ENCODE data around the gene WNK3. TPM values are rescaled to one million over a fixed set of nuclear protein-coding genes. Genes with fewer than 3 reads are reported as not detected.

Gene WNK3
- polyA plus RNA-seq, 6 donors from 2014 or later = 0.34 to 0.60 (median 0.41) TPM; not detected in 2

- H3K9me3 Mint-ChIP-seq = peaks cover 0 to 6% (median 3%) of the 10 kb centered on the region in 7 donors
- no peaks in the 10 kb centered on the region for H3K27me3 Mint-ChIP-seq
- H3K27ac Mint-ChIP-seq = no peak overlapping the region
- H3K36me3 Mint-ChIP-seq = peaks cover 0 to 4% of the 10 kb centered on the region in 2 donors
- DNase-seq (no peak), ATAC-seq (ENCODE audit: low read depth in 2 of 2) (no peak)
- H3K4me3 Mint-ChIP-seq = no peak overlapping the region
- H3K4me1 Mint-ChIP-seq = no peaks in the 10 kb centered on the region
Observed at GRCh38 chrX:54213603-54214002, 144.2 kb downstream of the WNK3 start.

DNA sequence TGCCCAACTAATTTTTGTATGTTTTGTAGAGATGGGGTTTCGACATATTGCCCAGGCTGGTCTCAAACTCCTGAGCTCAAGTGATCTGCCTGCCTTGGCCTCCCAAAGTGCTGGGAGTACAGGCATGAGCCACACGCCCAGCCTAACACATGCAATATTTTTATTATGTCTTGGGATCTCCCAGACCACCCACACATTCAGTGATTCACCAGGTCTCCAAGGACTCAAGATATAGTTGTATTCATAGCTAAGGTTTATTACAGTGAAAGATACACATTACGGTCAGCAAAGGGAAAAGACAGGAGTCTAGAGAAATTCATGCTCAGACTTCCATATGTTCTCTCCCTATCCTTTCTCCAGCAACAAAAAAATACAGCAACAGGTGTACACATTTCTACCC lies 149.3 kb downstream of the WNK3 start:
- H3K4me1 Mint-ChIP-seq = no peaks in the 10 kb centered on the region
- peaks cover 0 to 13% (median 4%) of the 10 kb centered on the region in 3 donors for H3K27me3 Mint-ChIP-seq
- DNase-seq (no peak), ATAC-seq (ENCODE audit: low read depth in 2 of 2) (no peak)
- H3K9me3 Mint-ChIP-seq = peaks cover 0 to 1% (median 0%) of the 10 kb centered on the region in 7 donors
- H3K27ac Mint-ChIP-seq = no peak overlapping the region
- H3K4me3 Mint-ChIP-seq = no peak overlapping the region
- peaks cover 0 to 4% of the 10 kb centered on the region in 2 donors for H3K36me3 Mint-ChIP-seq

DNA sequence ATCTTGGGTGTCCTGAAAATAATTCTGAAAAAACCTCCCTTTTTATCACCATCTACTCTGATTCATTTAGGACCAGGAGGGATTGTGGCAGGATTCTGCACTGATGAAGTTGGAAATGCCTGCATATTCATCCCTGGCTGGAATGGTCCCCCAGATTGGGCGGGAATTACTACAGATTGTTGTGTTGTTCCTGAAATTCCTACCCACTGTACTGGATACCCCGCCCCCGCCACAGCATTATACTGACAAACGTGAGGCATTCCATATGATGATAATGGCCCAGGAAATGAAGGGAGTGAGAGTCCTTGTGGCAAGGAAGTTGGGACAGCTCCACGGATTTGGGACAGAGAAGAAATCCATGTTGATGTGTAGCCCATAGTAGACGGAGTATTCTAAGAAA lies 159.6 kb downstream of the WNK3 start:
- H3K27me3 Mint-ChIP-seq = peaks cover 0 to 18% (median 0%) of the 10 kb centered on the region in 3 donors
- H3K9me3 Mint-ChIP-seq = no peaks in the 10 kb centered on the region
- H3K4me3 Mint-ChIP-seq = no peak overlapping the region
- no peaks in the 10 kb centered on the region for H3K36me3 Mint-ChIP-seq
- no peak overlapping the region for H3K27ac Mint-ChIP-seq
- DNase-seq (no peak), ATAC-seq (ENCODE audit: low read depth in 2 of 2) (no peak)
- no peaks in the 10 kb centered on the region for H3K4me1 Mint-ChIP-seq

DNA sequence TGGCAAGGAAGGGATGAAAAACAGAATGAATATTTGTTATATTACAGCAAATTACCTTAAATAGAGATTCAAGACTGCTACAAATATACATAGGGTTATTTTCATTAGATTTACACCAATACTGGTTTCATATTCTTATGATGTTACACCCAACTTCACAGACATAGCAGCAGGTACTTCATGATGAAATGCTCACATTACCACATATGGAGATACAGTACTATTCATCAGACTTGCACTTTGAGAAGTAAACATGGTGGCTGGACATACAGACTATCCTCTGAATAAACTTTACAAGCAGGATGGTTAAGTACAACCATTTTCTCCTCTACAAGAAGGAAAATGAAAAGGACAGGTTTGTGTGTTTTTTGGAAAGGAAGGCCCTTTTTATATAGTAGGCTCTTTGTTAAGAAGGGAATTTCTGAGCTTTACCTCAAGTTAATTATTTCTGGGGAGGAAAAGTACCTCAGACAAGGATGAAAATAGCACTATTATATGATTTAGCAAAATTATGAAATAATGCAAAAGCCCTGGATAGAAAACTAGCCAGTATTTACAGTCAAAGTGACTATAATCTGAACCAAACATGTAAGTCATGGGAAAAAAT lies 162.8 kb downstream of the WNK3 start:
- H3K9me3 Mint-ChIP-seq = no peaks in the 10 kb centered on the region
- no peak overlapping the region for H3K4me3 Mint-ChIP-seq
- peaks cover 0 to 15% (median 0%) of the 10 kb centered on the region in 3 donors for H3K27me3 Mint-ChIP-seq
- H3K27ac Mint-ChIP-seq = no peak overlapping the region
- no peak for ATAC-seq (ENCODE audit: low read depth in 2 of 2)
- H3K36me3 Mint-ChIP-seq = no peaks in the 10 kb centered on the region
- no peaks in the 10 kb centered on the region for H3K4me1 Mint-ChIP-seq
- no peak for DNase-seq

GRCh38 chrX:54193085-54193821 lies 164.6 kb downstream of the WNK3 start:
- ATAC-seq (ENCODE audit: low read depth in 2 of 2) (no peak), DNase-seq (no peak)
- Mint-ChIP-seq H3K4me1 (no peaks in the 10 kb centered on the region), H3K27ac (no peak overlapping the region), H3K36me3 (no peaks in the 10 kb centered on the region), H3K4me3 (no peak overlapping the region), H3K9me3 (no peaks in the 10 kb centered on the region), H3K27me3 (no peaks in the 10 kb centered on the region)

- H3K4me1 Mint-ChIP-seq = peaks cover 22 to 33% (median 26%) of the 10 kb centered on the region in 3 donors
- peaks cover 0 to 5% (median 0%) of the 10 kb centered on the region in 7 donors for H3K9me3 Mint-ChIP-seq
- H3K36me3 Mint-ChIP-seq = no peaks in the 10 kb centered on the region
- no peak for ATAC-seq (ENCODE audit: low read depth in 2 of 2)
- H3K27ac Mint-ChIP-seq = peak overlapping the region in 1 of 6 donors; percentile 58
- DNase-seq = no peak
- H3K27me3 Mint-ChIP-seq = peaks cover 0 to 5% (median 0%) of the 10 kb centered on the region in 3 donors
- H3K4me3 Mint-ChIP-seq = no peak overlapping the region
Observed at GRCh38 chrX:54184474-54184873, 173.4 kb downstream of the WNK3 start.

DNA sequence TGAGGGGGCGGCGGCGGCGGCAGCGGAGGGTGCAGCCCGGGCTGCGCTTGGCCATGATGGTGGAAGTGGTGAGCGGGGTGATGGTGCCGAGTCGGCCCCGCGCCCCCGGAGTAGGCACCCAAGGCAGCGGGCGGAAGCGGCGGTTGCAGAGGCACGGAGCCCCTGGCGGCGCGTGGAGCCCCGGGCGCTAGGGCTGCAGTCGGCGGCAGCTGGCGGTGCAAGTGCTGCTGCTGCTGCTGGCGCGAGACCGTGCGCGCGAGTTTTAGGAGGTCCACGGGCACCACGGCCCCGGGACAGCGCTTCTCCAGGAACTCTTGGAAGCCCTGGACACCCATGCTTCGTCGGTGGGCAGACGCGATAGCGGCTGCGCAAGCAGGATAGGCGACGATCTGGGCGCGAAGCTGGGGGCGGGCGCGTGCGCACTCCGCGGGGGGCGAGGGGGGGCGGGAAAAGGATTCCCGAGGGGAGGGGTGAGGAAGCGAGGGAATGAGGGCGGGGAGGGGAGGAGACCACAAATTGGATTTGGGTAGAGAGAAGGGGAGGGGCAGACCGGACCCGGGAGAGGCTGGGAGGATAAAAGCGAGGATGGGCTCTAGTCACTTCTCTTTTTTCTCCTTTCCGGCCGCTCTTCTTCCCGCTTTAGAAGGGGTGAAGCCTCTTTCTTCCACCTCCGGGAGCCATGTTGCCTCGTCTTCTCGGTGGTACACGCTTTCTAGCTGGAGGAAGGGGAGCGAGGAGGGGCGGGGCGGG lies 174.8 kb downstream of the WNK3 start, which contains the start of gene FAM120C:
TSS of gene FAM120C (minus strand) at position 391 of the 750 bp plus-strand sequence. CDS start at position 335, 56 bp downstream.
- ATAC-seq (ENCODE audit: low read depth in 2 of 2) = peak; percentile 69 to 70
- Mint-ChIP-seq H3K4me3 (peak within 1 kb of the TSS; percentile 75 to 96 (median 90)), H3K36me3 (no peaks in the 10 kb centered on the region), H3K27me3 (peaks cover 0 to 5% (median 0%) of the 10 kb centered on the region in 3 donors), H3K27ac (peak within 1 kb of the TSS; percentile 53 to 92 (median 82)), H3K9me3 (peaks cover 0 to 5% (median 0%) of the 10 kb centered on the region in 7 donors), H3K4me1 (peaks cover 22 to 35% (median 30%) of the 10 kb centered on the region in 3 donors)
- DNase-seq = peak; percentile 56

- peak overlapping the region; percentile 69 to 91 (median 88) for H3K4me3 Mint-ChIP-seq
- peak overlapping the region; percentile 23 to 81 (median 66) for H3K27ac Mint-ChIP-seq
- peaks cover 0 to 5% (median 0%) of the 10 kb centered on the region in 7 donors for H3K9me3 Mint-ChIP-seq
- ATAC-seq (ENCODE audit: low read depth in 2 of 2) (peak; percentile 69 to 74), DNase-seq (peak; percentile 48)
- no peaks in the 10 kb centered on the region for H3K36me3 Mint-ChIP-seq
- H3K27me3 Mint-ChIP-seq = peaks cover 0 to 5% (median 0%) of the 10 kb centered on the region in 3 donors
- peaks cover 27 to 42% (median 36%) of the 10 kb centered on the region in 3 donors for H3K4me1 Mint-ChIP-seq
Observed at GRCh38 chrX:54182194-54182863, 175.5 kb downstream of the WNK3 start.

- Mint-ChIP-seq H3K4me3 (peak overlapping the region; percentile 69 to 91 (median 88)), H3K27ac (peak overlapping the region in 4 of 6 donors; percentile 30 to 80 (median 66)), H3K9me3 (peaks cover 0 to 5% (median 0%) of the 10 kb centered on the region in 7 donors), H3K36me3 (no peaks in the 10 kb centered on the region), H3K27me3 (peaks cover 0 to 5% (median 0%) of the 10 kb centered on the region in 3 donors), H3K4me1 (peaks cover 27 to 51% (median 39%) of the 10 kb centered on the region in 3 donors)
- ATAC-seq (ENCODE audit: low read depth in 2 of 2) (no peak), DNase-seq (no peak)
Observed at GRCh38 chrX:54181202-54181953, 176.5 kb downstream of the WNK3 start.

- no peak for ATAC-seq (ENCODE audit: low read depth in 2 of 2)
- no peak for DNase-seq
- Mint-ChIP-seq H3K9me3 (peaks cover 0 to 5% (median 0%) of the 10 kb centered on the region in 7 donors), H3K4me1 (peaks cover 27 to 51% (median 39%) of the 10 kb centered on the region in 3 donors), H3K27ac (peak overlapping the region in 3 of 6 donors; percentile 3 to 69 (median 40)), H3K27me3 (peaks cover 0 to 5% (median 0%) of the 10 kb centered on the region in 3 donors), H3K36me3 (no peaks in the 10 kb centered on the region), H3K4me3 (peak overlapping the region in 5 of 8 donors; percentile 13 to 90 (median 30))
Observed at GRCh38 chrX:54180403-54180802, 177.4 kb downstream of the WNK3 start.

DNA sequence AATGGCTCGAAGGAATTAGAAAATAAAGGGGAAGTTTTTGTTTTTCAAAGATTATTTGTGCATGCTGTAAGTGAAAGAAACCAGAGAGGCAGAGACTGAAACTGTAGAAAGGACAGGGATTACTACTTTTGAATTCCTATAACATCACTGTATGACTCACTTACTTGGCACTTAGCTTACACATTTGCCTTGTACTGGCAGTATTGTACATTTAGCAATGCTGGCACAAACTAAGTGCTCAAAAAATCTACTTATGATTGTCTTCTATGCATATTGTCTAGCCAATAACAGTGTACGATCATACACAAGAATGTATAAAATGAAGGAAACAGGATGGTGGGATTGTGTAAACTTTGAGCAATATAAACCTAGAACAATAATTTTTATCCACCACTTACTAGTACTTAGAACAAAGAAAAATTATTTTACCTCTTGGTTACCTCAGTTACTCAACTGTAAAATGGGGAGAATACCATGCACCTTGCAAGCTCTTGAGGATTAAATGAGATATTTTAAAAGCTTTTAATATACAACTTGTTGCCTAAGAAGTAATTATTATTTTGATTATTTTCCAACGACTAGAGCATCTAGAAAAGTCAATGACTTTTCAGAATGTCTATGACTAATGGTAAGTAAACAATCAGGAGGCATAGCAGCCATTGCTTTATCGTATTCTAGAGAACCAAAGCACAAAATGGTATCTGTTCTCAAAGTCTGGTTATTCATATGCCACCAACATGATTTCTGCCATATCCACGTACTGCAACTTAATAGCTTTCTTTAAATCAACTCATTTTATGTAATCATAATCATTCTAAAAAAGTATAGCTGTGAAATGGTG lies 179.5 kb downstream of the WNK3 start:
- Mint-ChIP-seq H3K27ac (no peak overlapping the region), H3K9me3 (peaks cover 0 to 5% (median 0%) of the 10 kb centered on the region in 7 donors), H3K27me3 (peaks cover 0 to 5% (median 0%) of the 10 kb centered on the region in 3 donors), H3K4me3 (peak overlapping the region in 1 of 8 donors; percentile 44), H3K4me1 (peaks cover 28 to 51% (median 48%) of the 10 kb centered on the region in 3 donors), H3K36me3 (peaks cover 0 to 5% of the 10 kb centered on the region in 2 donors)
- DNase-seq (no peak), ATAC-seq (ENCODE audit: low read depth in 2 of 2) (no peak)
